ENCODE results near the gene INTS11.

The INTS11 gene

DNA sequence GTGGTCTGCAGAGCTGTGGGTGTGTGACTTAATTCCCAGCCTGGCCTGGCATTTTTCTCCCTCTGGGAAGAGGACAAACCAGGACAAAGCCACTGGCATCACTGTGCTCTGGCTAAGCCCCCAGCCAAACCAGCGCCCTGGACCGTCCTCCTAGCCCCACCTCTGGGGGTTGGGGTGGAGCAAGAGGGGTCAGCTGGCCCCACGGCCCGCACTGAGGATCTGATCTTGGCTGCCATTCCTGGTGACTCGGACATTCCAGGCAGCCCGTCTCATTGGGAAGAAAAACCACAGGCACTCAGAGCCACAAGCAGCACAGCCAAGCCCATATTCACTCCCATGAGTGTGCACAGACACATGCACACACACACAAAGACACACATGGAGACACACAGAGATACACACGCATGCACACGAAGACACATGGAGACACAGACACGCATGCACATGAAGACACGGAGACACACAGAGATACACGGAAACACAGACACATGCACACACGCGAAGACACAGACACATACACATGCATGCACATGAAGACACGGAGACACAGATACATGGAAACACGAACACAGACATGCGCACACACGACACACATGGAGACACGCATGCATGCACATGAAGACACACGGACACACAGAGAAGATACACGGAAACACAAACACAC lies 36.2 kb upstream of the INTS11 start:
- no peak overlapping the region for H3K4me3 ChIP-seq (ENCODE audit: low read length)
- DNase-seq (ENCODE audit: low read depth), result peak; percentile 67
- TF ChIP-seq, protein P1, sequence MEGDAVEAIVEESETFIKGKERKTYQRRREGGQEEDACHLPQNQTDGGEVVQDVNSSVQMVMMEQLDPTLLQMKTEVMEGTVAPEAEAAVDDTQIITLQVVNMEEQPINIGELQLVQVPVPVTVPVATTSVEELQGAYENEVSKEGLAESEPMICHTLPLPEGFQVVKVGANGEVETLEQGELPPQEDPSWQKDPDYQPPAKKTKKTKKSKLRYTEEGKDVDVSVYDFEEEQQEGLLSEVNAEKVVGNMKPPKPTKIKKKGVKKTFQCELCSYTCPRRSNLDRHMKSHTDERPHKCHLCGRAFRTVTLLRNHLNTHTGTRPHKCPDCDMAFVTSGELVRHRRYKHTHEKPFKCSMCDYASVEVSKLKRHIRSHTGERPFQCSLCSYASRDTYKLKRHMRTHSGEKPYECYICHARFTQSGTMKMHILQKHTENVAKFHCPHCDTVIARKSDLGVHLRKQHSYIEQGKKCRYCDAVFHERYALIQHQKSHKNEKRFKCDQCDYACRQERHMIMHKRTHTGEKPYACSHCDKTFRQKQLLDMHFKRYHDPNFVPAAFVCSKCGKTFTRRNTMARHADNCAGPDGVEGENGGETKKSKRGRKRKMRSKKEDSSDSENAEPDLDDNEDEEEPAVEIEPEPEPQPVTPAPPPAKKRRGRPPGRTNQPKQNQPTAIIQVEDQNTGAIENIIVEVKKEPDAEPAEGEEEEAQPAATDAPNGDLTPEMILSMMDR (conservative IDR thresholded peaks at IDR 0.05; ENCODE audit: low read depth, low read length), result no peak

DNA sequence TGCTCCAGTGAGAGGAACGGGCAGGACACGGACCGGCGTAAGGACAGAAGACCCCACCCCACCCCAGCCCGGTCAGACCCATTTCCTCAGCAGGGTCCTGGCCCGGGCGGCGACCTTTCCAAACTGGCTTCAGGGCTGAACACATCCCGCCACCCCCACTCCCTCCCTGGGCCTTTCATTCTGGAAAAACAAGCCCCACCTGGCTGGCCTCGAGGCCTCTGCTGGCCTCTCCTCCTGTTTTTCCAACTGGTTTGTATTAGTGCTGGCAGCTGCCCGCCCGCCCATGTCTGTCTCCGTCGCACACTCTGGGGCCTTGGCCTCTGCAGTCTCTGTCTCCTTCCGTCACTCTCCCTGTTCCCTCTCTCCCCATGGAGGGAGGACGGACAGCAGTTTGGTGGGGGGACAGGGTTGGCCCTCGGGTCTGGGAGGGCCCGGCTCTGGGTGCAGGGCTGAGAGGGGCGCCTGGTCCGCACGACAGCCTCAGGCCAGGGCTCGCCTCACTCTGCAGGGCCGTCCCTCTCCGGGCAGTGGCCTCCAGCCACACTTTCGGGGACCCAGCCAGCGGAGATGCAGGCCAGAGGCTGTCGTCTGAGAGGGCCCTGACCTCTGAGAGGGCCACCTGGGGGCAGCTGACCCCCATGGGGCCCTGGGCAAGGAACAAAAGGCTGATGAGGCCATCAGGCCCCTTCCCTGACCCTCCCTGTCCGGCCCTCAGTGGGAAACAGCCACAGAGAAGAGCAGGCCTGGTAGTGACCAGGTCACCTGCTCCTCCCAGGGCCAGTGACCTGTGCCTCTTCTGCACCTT lies 35.4 kb upstream of the INTS11 start:
- TF ChIP-seq, protein P1 (conservative IDR thresholded peaks at IDR 0.05; ENCODE audit: low read depth, low read length), result no peak
- H3K4me3 ChIP-seq (ENCODE audit: low read length), result no peak overlapping the region

DNA sequence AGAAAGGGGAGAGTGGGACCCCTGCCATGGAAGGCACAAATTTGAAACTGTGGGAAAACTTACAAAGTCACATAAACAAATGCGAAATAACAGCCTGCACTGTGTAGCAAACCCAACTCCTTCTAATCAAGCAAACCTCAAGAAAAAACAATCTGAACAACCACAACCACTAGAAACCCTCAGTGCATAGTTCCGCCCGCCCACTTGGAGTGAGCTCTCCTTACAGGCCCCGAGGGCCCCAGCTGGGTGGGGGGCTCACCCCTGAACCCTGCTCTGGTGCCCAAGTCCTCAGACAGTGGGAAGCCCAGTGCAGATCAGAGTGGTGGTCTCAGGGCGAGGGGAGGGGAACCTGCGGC lies 34.8 kb upstream of the INTS11 start:
- no peak overlapping the region for H3K4me3 ChIP-seq (ENCODE audit: low read length)
- no peak for DNase-seq (ENCODE audit: low read depth)
- TF ChIP-seq, protein P1 (conservative IDR thresholded peaks at IDR 0.05; ENCODE audit: low read depth, low read length), result no peak

More for the DNA sequence above, 35.4 kb upstream of the INTS11 start:
- DNase-seq (ENCODE audit: low read depth), result no peak

DNA sequence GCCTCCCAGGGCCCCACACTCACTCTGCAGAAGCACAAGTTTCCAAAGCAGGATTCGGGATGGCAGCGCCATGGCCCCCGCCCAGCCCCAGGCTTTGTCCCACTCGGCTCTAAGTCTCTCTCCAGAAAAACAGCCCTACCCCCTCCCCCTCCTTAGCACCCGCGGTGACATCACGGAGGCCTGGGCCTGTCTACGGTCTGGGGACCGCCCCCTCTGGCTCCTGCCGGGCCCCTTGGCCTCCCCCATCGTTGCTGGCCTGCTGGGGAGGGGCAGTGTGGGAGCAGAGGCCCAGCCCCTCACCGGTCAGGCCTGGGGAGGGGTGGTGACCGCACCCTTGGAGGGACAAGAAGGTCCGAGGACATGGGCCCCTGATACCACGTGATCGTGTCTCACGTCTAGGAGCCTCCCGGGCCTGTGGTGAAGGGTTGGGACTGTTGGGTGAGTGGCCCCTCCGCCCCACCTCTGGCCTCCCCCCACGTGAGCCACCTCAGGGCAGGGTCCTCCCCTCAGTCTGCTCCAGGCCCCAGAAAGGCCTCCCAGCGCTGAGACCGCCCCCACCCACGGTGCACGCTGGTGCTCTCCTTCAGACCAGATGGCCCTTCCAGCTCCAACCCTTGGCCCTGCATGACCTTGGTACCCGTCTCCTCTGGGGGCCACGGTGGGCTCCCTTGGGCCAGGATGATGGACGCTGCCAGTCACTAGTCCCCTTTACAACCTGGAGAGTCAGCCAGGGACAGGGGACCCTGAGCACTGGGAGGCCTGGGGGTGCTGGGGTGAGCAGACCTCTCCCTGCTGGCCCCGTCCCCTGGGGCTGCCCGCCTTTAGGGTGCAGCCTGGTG lies 34.2 kb upstream of the INTS11 start, which contains the start of gene MXRA8:
Gene MXRA8, minus strand, starts transcription at position 123 of the 839 bp plus-strand sequence. Its CDS starts 51 bp downstream, at position 72.
- DNase-seq (ENCODE audit: low read depth), result no peak
- H3K4me3 ChIP-seq (ENCODE audit: low read length), result peak within 1 kb of the TSS; percentile 68
- TF ChIP-seq, protein P1 (conservative IDR thresholded peaks at IDR 0.05; ENCODE audit: low read depth, low read length), result no peak

DNA sequence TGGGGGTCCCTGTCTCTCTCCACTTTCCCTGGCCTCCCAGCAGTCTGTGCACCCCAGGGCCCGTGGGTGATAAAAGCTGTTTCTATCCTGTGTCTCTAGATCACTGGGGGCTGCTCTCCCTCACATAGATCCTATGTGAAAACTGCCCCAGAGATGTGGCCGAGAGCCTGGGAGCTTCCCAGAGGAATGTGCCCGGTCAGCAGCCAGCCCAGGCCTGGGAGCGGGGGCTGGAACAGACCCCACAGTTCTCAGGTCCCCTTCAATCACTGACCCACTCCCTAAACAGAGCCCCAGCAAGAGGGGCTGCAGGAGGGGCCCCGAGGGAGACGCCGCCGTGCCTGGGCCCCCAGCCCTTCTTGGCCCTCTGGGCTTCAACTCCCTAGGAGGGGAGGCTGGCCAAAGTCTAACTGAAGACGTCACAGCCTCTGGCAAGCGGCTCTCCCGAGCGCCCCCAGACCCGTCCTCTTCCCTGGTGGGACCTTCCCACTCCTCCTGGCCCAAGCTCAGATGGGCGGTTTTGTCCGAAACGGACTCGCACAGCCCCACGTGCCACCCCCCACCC lies 33.5 kb upstream of the INTS11 start:
- TF ChIP-seq, protein P1 (conservative IDR thresholded peaks at IDR 0.05; ENCODE audit: low read depth, low read length), result no peak
- DNase-seq (ENCODE audit: low read depth), result no peak
- H3K4me3 ChIP-seq (ENCODE audit: low read length), result peak overlapping the region; percentile 68

DNA sequence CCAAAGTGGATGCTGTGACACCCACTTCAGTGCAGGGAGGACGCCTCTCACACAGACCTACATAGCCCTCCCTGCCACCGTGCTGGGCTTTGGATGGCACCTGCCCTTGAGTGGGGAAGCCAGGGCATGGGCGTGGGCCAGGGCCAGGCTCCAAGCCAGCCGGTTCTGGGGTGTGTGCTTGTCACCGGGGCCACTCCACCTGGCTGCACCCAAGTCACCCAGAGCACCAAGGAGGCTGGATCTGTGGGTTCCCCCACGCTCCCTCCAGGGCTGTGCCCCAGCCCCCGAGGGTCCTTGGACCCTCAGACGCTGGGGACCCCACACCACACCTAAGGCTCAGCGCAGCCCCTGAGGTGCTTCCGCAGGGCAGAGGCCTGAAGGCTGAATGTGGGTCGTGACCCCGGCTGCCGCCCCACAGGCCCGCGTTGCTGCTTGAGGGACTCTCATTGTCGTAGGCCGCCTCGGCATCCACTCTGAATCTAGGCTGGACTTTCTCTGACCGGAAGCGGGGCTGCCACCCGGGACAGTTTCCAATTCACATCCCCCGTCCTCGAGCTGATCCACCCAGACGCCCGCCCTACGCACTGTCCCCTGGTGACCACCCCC lies 32.4 kb upstream of the INTS11 start:
- no peak for DNase-seq (ENCODE audit: low read depth)
- TF ChIP-seq, protein P1 (conservative IDR thresholded peaks at IDR 0.05; ENCODE audit: low read depth, low read length), result no peak
- peak overlapping the region; percentile 68 for H3K4me3 ChIP-seq (ENCODE audit: low read length)

Measured in retinal pigment epithelial cell (primary cell).